Breast epithelium (tissue), 3 donors: ENCODE measurements around the gene CAVIN4.

ENCODE experiments used
- POLR2A ChIP-seq: fragments of 450-650 bp; IDR thresholded peaks from one replicate; pipeline ENCODE4 v1.6.1; 2016; ENCODE audit warnings: antibody characterized with exemption, mild to moderate bottlenecking, moderate library complexity
- POLR2AphosphoS5 ChIP-seq, 3 donors: sonication (generic); formaldehyde crosslinking; IDR thresholded peaks; one replicate each; pipeline ENCODE4 v1.6.1; 2017; ENCODE audit warnings: antibody characterized with exemption in 3 of 3
- TF ChIP-seq, protein P1 (sequence below), 3 donors: fragments of 450-650 bp; IDR thresholded peaks; one replicate each; pipeline ENCODE4 v1.5.1; 2016 to 2017; ENCODE audit warnings: antibody characterized with exemption in 3 of 3, mild to moderate bottlenecking in 3 of 3, moderate library complexity in 3 of 3

DNA sequence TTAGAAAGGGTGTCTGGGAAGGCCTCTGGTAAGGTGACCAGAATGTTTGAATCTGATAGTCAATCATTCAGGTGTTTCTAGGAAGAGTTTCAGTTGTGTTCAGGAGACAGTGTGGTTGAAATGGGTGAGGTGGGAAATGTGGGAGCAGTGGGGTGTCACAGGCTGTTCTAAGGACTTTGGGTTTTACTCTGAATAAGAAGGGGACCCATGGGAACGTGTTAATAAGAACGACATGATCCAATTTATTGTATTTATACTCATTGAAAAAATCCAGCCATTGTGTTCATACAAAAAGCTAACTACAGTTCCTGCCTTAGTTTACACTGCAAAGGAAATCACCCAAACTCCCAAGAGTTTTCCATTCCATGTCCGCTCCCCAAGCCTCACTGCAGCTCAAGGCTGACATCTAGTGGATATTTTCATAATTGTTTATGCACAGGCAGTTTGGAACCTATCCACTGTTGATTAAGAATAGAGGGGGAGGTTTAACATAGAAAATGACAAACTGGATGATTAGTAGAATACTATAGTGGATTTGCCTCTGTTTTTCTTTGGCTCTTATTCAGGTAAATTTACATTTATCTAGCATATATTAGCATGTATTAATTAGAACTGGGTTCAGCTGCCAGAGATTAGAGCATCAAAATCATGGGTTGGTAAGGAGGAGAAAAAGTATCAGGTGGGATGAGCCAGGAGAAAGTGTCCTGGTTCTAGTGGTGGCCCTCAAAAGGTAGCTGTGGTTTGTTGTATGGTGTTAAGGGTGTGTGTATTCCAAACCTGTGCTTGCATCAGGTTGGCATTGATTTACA, 17.7 kb downstream of the CAVIN4 start:
- TF ChIP-seq, protein P1, sequence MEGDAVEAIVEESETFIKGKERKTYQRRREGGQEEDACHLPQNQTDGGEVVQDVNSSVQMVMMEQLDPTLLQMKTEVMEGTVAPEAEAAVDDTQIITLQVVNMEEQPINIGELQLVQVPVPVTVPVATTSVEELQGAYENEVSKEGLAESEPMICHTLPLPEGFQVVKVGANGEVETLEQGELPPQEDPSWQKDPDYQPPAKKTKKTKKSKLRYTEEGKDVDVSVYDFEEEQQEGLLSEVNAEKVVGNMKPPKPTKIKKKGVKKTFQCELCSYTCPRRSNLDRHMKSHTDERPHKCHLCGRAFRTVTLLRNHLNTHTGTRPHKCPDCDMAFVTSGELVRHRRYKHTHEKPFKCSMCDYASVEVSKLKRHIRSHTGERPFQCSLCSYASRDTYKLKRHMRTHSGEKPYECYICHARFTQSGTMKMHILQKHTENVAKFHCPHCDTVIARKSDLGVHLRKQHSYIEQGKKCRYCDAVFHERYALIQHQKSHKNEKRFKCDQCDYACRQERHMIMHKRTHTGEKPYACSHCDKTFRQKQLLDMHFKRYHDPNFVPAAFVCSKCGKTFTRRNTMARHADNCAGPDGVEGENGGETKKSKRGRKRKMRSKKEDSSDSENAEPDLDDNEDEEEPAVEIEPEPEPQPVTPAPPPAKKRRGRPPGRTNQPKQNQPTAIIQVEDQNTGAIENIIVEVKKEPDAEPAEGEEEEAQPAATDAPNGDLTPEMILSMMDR (IDR thresholded peaks at IDR 0.05): peak; percentile 51 to 79 (median 75)
- TF ChIP-seq POLR2A: no peak
- no peak for TF ChIP-seq POLR2AphosphoS5 (IDR thresholded peaks at IDR 0.05)
